IMR-90 (cell line): ENCODE data around the gene CLDN4. TPM values are rescaled to one million over a fixed set of nuclear protein-coding genes. Genes with fewer than 3 reads are reported as not detected.

Source experiments
- ATAC-seq: fragments of 200-7000 bp; cut with Tn5 transposase; 2 replicates; pipeline ENCODE4 v1.9.1; 2020; ENCODE audit warnings: low read depth, mild to moderate bottlenecking, moderate library complexity
- BruUV-seq: library from RNA; stranded (reverse); fragments of 400-500 nt; replicated peaks from 2 replicates; lab custom pipeline; 2021; lab: Mats Ljungman, UMichigan
- CTCF ChIA-PET: fragments of 300-600 bp; formaldehyde crosslinking; extraction: SDS; loops from one replicate; lab custom pipeline; 2021; ENCODE audit warnings: antibody characterized with exemption; lab: Yijun Ruan, JAX
- POLR2A ChIA-PET: fragments of 300-600 bp; sonication (Branson Sonifier 250); formaldehyde crosslinking; loops from one replicate; lab custom pipeline; 2022; ENCODE audit warnings: antibody characterized with exemption; ENCODE audit not compliant: unreplicated experiment; lab: Charles Lee
- DNase-seq: peaks from one replicate; pipeline ENCODE4 v3.0.0; 2013
- H2AFZ ChIP-seq: replicated peaks from 2 replicates; pipeline ENCODE3; 2013; ENCODE audit warnings: low read length, mild to moderate bottlenecking; ENCODE audit not compliant: poor library complexity
- H2AK5ac ChIP-seq: 2 replicates; pipeline ENCODE4 v1.6.1; 2013; ENCODE audit warnings: low read depth, low read length, inconsistent platforms
- H2AK9ac ChIP-seq: replicated peaks from 2 replicates; pipeline ENCODE3; 2013; ENCODE audit warnings: mild to moderate bottlenecking, low read depth, low read length, moderate library complexity; ENCODE audit not compliant: poor library complexity
- H2BK120ac ChIP-seq: 2 replicates; pipeline ENCODE4 v1.6.1; 2013; ENCODE audit warnings: low read depth, low read length, inconsistent platforms
- H2BK15ac ChIP-seq: 3 replicates; pipeline ENCODE4 v1.6.1; 2013; ENCODE audit warnings: low read depth, low read length, inconsistent platforms
- H2BK20ac ChIP-seq: 2 replicates; pipeline ENCODE4 v1.6.1; 2013; ENCODE audit warnings: low read depth, mild to moderate bottlenecking, inconsistent platforms, low read length, moderate library complexity
- H2BK5ac ChIP-seq: 2 replicates; pipeline ENCODE4 v1.6.1; 2013; ENCODE audit warnings: mild to moderate bottlenecking, low read depth, low read length, inconsistent platforms; ENCODE audit not compliant: poor library complexity, severe bottlenecking
- H3K14ac ChIP-seq: replicated peaks from 2 replicates; pipeline ENCODE4 v1.6.1; 2013; ENCODE audit warnings: low read depth, low read length, inconsistent platforms
- H3K18ac ChIP-seq: 2 replicates; pipeline ENCODE4 v1.6.1; 2013; ENCODE audit warnings: low read depth, low read length, control low read depth
- H3K23ac ChIP-seq: 2 replicates; pipeline ENCODE4 v1.6.1; 2013; ENCODE audit warnings: low read depth, low read length, inconsistent platforms
- H3K27ac ChIP-seq: 2 replicates; pipeline ENCODE4 v1.5.1; 2013; ENCODE audit warnings: mild to moderate bottlenecking, control low read depth, low read length; ENCODE audit not compliant: insufficient read depth
- H3K27me3 ChIP-seq: 2 replicates; pipeline ENCODE4 v1.6.1; 2013; ENCODE audit warnings: low read length; ENCODE audit not compliant: control insufficient read depth, insufficient read depth
- H3K36me3 ChIP-seq: 2 replicates; pipeline ENCODE4 v1.6.1; 2013; ENCODE audit warnings: low read length, mixed read lengths; ENCODE audit not compliant: control insufficient read depth, insufficient read depth
- H3K4ac ChIP-seq: 2 replicates; pipeline ENCODE4 v1.6.1; 2013; ENCODE audit warnings: low read depth, low read length, inconsistent platforms
- H3K4me1 ChIP-seq: 2 replicates; pipeline ENCODE4 v1.6.1; 2013; ENCODE audit warnings: low read length, mixed read lengths; ENCODE audit not compliant: control insufficient read depth, insufficient read depth
- H3K4me2 ChIP-seq: 2 replicates; pipeline ENCODE4 v1.6.1; 2013; ENCODE audit warnings: low read depth, mild to moderate bottlenecking, control low read depth, low read length, moderate library complexity
- H3K4me3 ChIP-seq: 2 replicates; pipeline ENCODE4 v1.5.1; 2013; ENCODE audit warnings: low read depth, mild to moderate bottlenecking, control low read depth, low read length, moderate library complexity; ENCODE audit not compliant: insufficient read depth
- H3K56ac ChIP-seq: 2 replicates; pipeline ENCODE4 v1.6.1; 2013; ENCODE audit warnings: low read length, inconsistent platforms; ENCODE audit not compliant: insufficient read depth; ENCODE audit errors: extremely low read depth
- H3K79me1 ChIP-seq, 2 experiments: 2 replicates each; pipeline ENCODE4 v1.6.1; 2013; ENCODE audit warnings: low read length in 2 of 2, inconsistent platforms in 1 of 2, low read depth in 1 of 2
- H3K9ac ChIP-seq: 2 replicates; pipeline ENCODE4 v1.6.1; 2013; ENCODE audit warnings: low read depth, low read length, control low read depth
- H3K9me1 ChIP-seq: 2 replicates; pipeline ENCODE4 v1.6.1; 2013; ENCODE audit warnings: low read length, inconsistent platforms; ENCODE audit not compliant: insufficient read depth
- H3K9me3 ChIP-seq: 2 replicates; pipeline ENCODE4 v1.6.1; 2013; ENCODE audit warnings: low read length; ENCODE audit not compliant: control insufficient read depth, insufficient read depth
- H4K20me1 ChIP-seq: 2 replicates; pipeline ENCODE4 v1.6.1; 2013; ENCODE audit warnings: low read length, inconsistent platforms; ENCODE audit not compliant: insufficient read depth
- H4K5ac ChIP-seq: 2 replicates; pipeline ENCODE4 v1.6.1; 2013; ENCODE audit warnings: mild to moderate bottlenecking, low read depth, low read length, control low read depth
- H4K8ac ChIP-seq, 2 experiments: 2 replicates each; pipeline ENCODE4 v1.6.1; 2013; ENCODE audit warnings: low read depth in 2 of 2, low read length in 2 of 2, control low read depth in 1 of 2, inconsistent platforms in 1 of 2
- H4K91ac ChIP-seq: 2 replicates; pipeline ENCODE4 v1.6.1; 2013; ENCODE audit warnings: low read depth, low read length, inconsistent platforms; ENCODE audit not compliant: insufficient read depth
- BHLHE40 ChIP-seq: fragments of 150-350 bp; IDR thresholded peaks from 2 replicates; pipeline ENCODE4 v1.6.1; 2016; ENCODE audit warnings: mild to moderate bottlenecking, low read depth, low read length
- CEBPB ChIP-seq: IDR thresholded peaks from 2 replicates; pipeline ENCODE4 v1.6.1; 2012; ENCODE audit warnings: low read depth, low read length, improper control_type of control experiment
- CHD1 ChIP-seq: IDR thresholded peaks from 2 replicates; pipeline ENCODE4 v1.6.1; 2012; ENCODE audit warnings: low read depth, low read length, improper control_type of control experiment
- CTCF ChIP-seq: conservative IDR thresholded peaks from 2 replicates; pipeline ENCODE4 v1.5.1; 2012; ENCODE audit warnings: mild to moderate bottlenecking, low read depth, low read length, improper control_type of control experiment
- ELK1 ChIP-seq: fragments of 150-350 bp; IDR thresholded peaks from 2 replicates; pipeline ENCODE4 v1.6.1; 2016; ENCODE audit warnings: low read depth, mild to moderate bottlenecking, low read length, moderate library complexity, borderline replicate concordance
- FOS ChIP-seq: fragments of 150-350 bp; IDR thresholded peaks from 2 replicates; pipeline ENCODE4 v1.6.1; 2016; ENCODE audit warnings: low read depth, low read length
- MAFK ChIP-seq: IDR thresholded peaks from 2 replicates; pipeline ENCODE4 v1.6.1; 2012; ENCODE audit warnings: low read depth, low read length, improper control_type of control experiment
- MAZ ChIP-seq: IDR thresholded peaks from 2 replicates; pipeline ENCODE4 v1.6.1; 2012; ENCODE audit warnings: low read depth, mild to moderate bottlenecking, low read length, improper control_type of control experiment, moderate library complexity, borderline replicate concordance
- MXI1 ChIP-seq: IDR thresholded peaks from 2 replicates; pipeline ENCODE4 v1.6.1; 2012; ENCODE audit warnings: low read depth, mild to moderate bottlenecking, low read length, moderate library complexity, borderline replicate concordance
- NFE2L2 ChIP-seq: fragments of 150-350 bp; IDR thresholded peaks from 2 replicates; pipeline ENCODE4 v1.6.1; 2016; ENCODE audit warnings: low read depth, mild to moderate bottlenecking, low read length
- POLR2A ChIP-seq: IDR thresholded peaks from 2 replicates; pipeline ENCODE4 v1.6.1; 2012; ENCODE audit warnings: mild to moderate bottlenecking, low read depth, low read length
- RAD21 ChIP-seq: IDR thresholded peaks from 2 replicates; pipeline ENCODE4 v1.6.1; 2012; ENCODE audit warnings: low read length, improper control_type of control experiment
- RCOR1 ChIP-seq: IDR thresholded peaks from 2 replicates; pipeline ENCODE4 v1.6.1; 2012; ENCODE audit warnings: mild to moderate bottlenecking, low read length, improper control_type of control experiment; ENCODE audit not compliant: insufficient replicate concordance
- RFX5 ChIP-seq: IDR thresholded peaks from 2 replicates; pipeline ENCODE4 v1.8.0; 2012; ENCODE audit warnings: low read depth, mild to moderate bottlenecking, low read length, moderate library complexity
- SMC3 ChIP-seq: fragments of 150-350 bp; IDR thresholded peaks from 2 replicates; pipeline ENCODE4 v1.6.1; 2016; ENCODE audit warnings: low read depth, mild to moderate bottlenecking, antibody characterized with exemption, low read length, moderate library complexity
- USF2 ChIP-seq: fragments of 150-350 bp; IDR thresholded peaks from 2 replicates; pipeline ENCODE4 v1.6.1; 2017; ENCODE audit warnings: mild to moderate bottlenecking, antibody characterized with exemption, low read length, low read depth
- WGBS, 2 experiments: methylation state at CpG; one replicate each; pipeline versions ENCODE4 v1.1.5 to v1.1.7; 2013; ENCODE audit warnings: missing lambda C conversion rate in 2 of 2; ENCODE audit not compliant: insufficient read length in 1 of 2; ENCODE audit errors: extremely low coverage in 2 of 2; 5-methylcytosine and 5-hydroxymethylcytosine counted together
- dilution Hi-C: fragments of 300-500 bp; cut with HindIII; formaldehyde crosslinking; loops from one replicate; pipeline ENCODE4 v1.14.3; 2018; ENCODE audit warnings: low sequenced_read_pairs; ENCODE audit not compliant: unreplicated experiment
- in situ Hi-C: fragments of 300-500 bp; cut with MboI; formaldehyde crosslinking; loops from 3 replicates; pipeline ENCODE4 v1.14.3; 2019; ENCODE audit warnings: low sequenced_read_pairs, inconsistent platforms, mixed read lengths
- intact Hi-C: fragments of 100-400 bp; cut with micrococcal nuclease; formaldehyde crosslinking; loops from 2 replicates; pipeline ENCODE4 v1.10.0; 2022
- polyA plus RNA-seq, 3 experiments: library from polyadenylated mRNA; depleted of rRNA; stranded (reverse); fragments of >200 nt; gene quantifications; 2 replicates each; pipeline ENCODE4 v1.2.3, GENCODE V29; 2012; ENCODE audit warnings: low replicate concordance in 1 of 3
- total RNA-seq: library from RNA; depleted of rRNA; stranded (reverse); fragments of >200 nt; gene quantifications from 2 replicates; pipeline ENCODE4 v1.2.3, GENCODE V29; 2012

CLDN4 gene
- total and polyA plus RNA-seq, 2 of the 4 experiments (the other 2 are of a cell fraction): 2.9 to 4.4 TPM

GRCh38 chr7:73812996-73813395 is 17.8 kb upstream of the CLDN4 start:
- Histone ChIP-seq H2BK5ac (no peak overlapping the region), H4K8ac (no peak overlapping the region), H4K5ac (no peak overlapping the region), H3K4me1 (0 out of 2 replicates have a peak, but pooled peaks cover 2% of the 10 kb centered on the region), H2AK9ac (no peak overlapping the region), H3K79me1 (no peaks in the 10 kb centered on the region), H4K20me1 (no peaks in the 10 kb centered on the region), H3K9me1 (no peaks in the 10 kb centered on the region), H3K27ac (no peak overlapping the region), H3K14ac (no peak overlapping the region), H2BK15ac (no peak overlapping the region), H3K36me3 (no peaks in the 10 kb centered on the region), H3K23ac (no peak overlapping the region), H2AK5ac (no peak overlapping the region), H2BK20ac (no peak overlapping the region), H3K9ac (no peak overlapping the region), H3K56ac (no peak overlapping the region), H3K4ac (no peak overlapping the region; the same call in 1 of the 2 replicates), H2BK120ac (no peak overlapping the region; the same call in 1 of the 2 replicates), H3K27me3 (no peaks in the 10 kb centered on the region), H2AFZ (no peak overlapping the region), H3K4me2 (no peak overlapping the region), H3K4me3 (no peak overlapping the region), H3K9me3 (no peaks in the 10 kb centered on the region), H3K18ac (no peak overlapping the region), H4K91ac (no peak overlapping the region)
- ChIA-PET POLR2A (no interaction called here), CTCF (interaction anchor here (1.1 to 2.2 kb wide), 2 partner anchors 9 to 38 kb away, joined by 5 to 10 read pairs; no protein-coding TSS in a partner anchor)
- TF ChIP-seq SMC3 (no peak), RAD21 (no peak), MAFK (no peak), CTCF (no peak), FOS (no peak), MXI1 (no peak), RCOR1 (no peak), MAZ (no peak), BHLHE40 (no peak), NFE2L2 (no peak), USF2 (no peak), ELK1 (no peak), POLR2A (no peak), CEBPB (no peak), CHD1 (no peak), RFX5 (no peak)
- BruUV-seq: no TSS peak
- intact Hi-C loops (no loop called here), dilution Hi-C loops (no loop called here), in situ Hi-C loops (no loop called here)
- no CpG with 5 or more reads among the region's 3 CpGs for WGBS, 2 experiments
- peak; percentile 28 for DNase-seq
- ATAC-seq: no peak; the same call in 1 of the 2 replicates
